ENCODE measurements around the gene SIGLEC10. TPM values are rescaled to one million over a fixed set of nuclear protein-coding genes. Genes with fewer than 3 reads are reported as not detected.

Gene SIGLEC10
- total and polyA plus RNA-seq, 9 of the 15 experiments (the other 6 are each of a cell fraction or from before 2014, with no cell fraction given), result 0.10 to 1.8 (median 0.82) TPM

DNA sequence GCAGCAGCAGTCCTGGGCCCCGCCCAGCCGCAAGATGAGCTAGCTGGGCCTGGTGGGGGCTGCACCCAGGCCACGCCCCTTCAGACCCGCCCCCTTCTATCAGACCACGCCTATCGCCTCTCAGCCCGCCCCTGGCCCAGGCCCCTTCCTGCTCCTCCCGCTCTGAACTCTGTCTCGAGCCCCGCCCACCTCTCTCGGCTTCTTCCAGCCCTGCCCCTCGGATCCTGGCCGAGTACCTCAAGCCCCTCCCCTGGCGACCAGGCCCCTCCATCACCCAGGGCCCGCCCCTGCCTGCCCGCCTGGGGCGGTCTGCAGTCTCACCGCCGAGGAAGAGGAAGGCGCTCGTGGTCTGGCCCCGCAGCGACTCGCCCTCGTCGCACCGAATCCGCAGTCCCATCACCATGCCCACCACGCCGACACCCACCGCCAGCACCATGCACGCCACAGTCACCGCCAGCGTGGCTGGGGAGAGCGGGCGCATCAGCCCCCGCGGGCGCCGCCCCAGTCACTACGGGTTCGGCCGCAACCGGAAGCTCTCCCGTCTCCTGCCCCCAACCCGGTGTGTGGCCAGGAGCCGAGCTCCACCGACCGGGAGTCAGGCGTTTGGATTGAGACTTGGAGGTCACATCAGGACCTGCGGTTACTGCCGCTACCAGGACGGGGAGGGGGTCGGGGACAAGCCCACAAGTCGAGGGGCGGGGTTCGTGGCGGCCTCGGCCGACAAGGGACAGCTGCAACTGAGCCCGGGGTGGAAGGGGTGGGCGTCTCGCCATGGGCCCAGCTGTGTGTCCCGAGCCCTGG lies 49.7 kb downstream of the SIGLEC10 start (continued):
- 0 out of 2 replicates have a peak, but pooled peaks have one; percentile 71 for TF ChIP-seq MGA (IDR thresholded peaks at IDR 0.05)
- peak; percentile 21 for TF ChIP-seq NFYB (IDR thresholded peaks at IDR 0.05; ENCODE audit: extremely low read depth, insufficient read length)
- no peak for TF ChIP-seq ZNF239 (CRISPR knock-in tag; IDR thresholded peaks at IDR 0.05)
- TF ChIP-seq RCOR1 (IDR thresholded peaks at IDR 0.05; ENCODE audit: borderline replicate concordance in 1 of 2, low read depth in 2 of 2, low read length in 2 of 2), result peak in 1 of 2 experiments; percentile 8; a peak in 1 of 4 replicates

Measured in K562 (cell line).